GM21515 (cell line): ENCODE measurements around the gene OR14J1.
"Not testable (repeated sequence)": the region's sequence is repeated elsewhere in the genome, so short reads cannot be mapped to it uniquely, and the experiment has no call there.

Source experiments
- ATAC-seq: cut with Tn5 transposase; IDR thresholded peaks from one replicate; pipeline ENCODE4 v1.9.1; 2021; ENCODE audit not compliant: unreplicated experiment

The OR14J1 gene

GRCh38 chr6:29301316-29301715 is at the start of gene OR14J1:
Gene OR14J1, plus strand, starts transcription at chr6:29301701. Its CDS starts 4,989 bp downstream, at chr6:29306690.
- no peak for ATAC-seq

GRCh38 chr6:29251736-29252135 is 49.8 kb upstream of the OR14J1 start:
- ATAC-seq = no peak

GRCh38 chr6:29255530-29255929 is 46.0 kb upstream of the OR14J1 start:
- no peak for ATAC-seq

- no peak for ATAC-seq
Measured at GRCh38 chr6:29259721-29260120, 41.8 kb upstream of the OR14J1 start.

GRCh38 chr6:29263001-29263400 is 38.5 kb upstream of the OR14J1 start:
- ATAC-seq = no peak

- ATAC-seq = no peak
Measured at GRCh38 chr6:29294499-29294914, 7.0 kb upstream of the OR14J1 start.

- no peak for ATAC-seq
Measured at GRCh38 chr6:29295181-29295585, 6.3 kb upstream of the OR14J1 start.

- ATAC-seq = no peak
Measured at GRCh38 chr6:29295623-29296022, 5.9 kb upstream of the OR14J1 start.

GRCh38 chr6:29319931-29320330 is 18.4 kb downstream of the OR14J1 start:
- ATAC-seq = no peak

- not testable (repeated sequence) for ATAC-seq
Measured at GRCh38 chr6:29323332-29323731, 21.8 kb downstream of the OR14J1 start.

- ATAC-seq = no peak
Measured at GRCh38 chr6:29325777-29326176, 24.3 kb downstream of the OR14J1 start.

GRCh38 chr6:29332676-29333075 is 31.2 kb downstream of the OR14J1 start:
- ATAC-seq = no peak

GRCh38 chr6:29336269-29336668 is 34.8 kb downstream of the OR14J1 start:
- no peak for ATAC-seq

GRCh38 chr6:29345380-29345779 is 43.9 kb downstream of the OR14J1 start:
- ATAC-seq = no peak

GRCh38 chr6:29349348-29349747 is 47.8 kb downstream of the OR14J1 start:
- not testable (repeated sequence) for ATAC-seq

- ATAC-seq = no peak
Measured at GRCh38 chr6:29354980-29355379, 53.5 kb downstream of the OR14J1 start.

- ATAC-seq = no peak
Measured at GRCh38 chr6:29355603-29356002, 54.1 kb downstream of the OR14J1 start.
